ENCODE data around the gene KRTAP10-3. TPM values are rescaled to one million over a fixed set of nuclear protein-coding genes. Genes with fewer than 3 reads are reported as not detected.

Gene KRTAP10-3
- total RNA-seq, 1 experiment from 2014 or later, result not detected

DNA sequence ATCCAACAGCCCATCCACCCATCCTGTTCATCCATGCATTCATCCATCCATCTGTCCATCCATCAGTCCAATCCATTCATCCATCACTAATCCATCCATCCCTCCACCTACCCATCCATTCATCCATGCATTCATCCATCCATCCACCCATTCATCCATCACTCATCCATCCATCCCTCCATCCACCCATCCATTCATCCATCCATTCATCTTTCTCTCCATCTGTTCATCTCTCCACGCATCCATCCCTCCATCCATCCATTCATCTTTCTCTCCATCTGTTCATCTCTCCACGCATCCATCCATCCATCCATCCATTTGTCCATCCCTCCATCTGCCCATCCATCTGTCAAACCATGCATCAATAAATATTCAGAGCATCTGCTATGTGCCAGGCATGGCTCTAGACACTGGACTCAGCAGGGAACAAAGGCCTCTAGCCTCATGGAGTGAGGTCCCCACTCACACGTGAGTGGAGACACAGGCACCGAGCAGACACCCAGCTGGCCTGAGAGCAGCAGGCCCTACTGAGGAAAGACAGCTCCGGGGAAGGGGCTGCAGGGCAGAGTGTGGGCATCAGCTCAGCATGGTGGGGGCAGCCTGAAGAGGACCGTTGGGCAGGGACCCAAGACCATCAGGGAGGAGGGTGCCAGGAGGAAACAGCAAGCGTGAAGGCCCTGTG lies 28.2 kb downstream of the KRTAP10-3 start:
- no peak for DNase-seq (ENCODE audit: low spot score)

DNA sequence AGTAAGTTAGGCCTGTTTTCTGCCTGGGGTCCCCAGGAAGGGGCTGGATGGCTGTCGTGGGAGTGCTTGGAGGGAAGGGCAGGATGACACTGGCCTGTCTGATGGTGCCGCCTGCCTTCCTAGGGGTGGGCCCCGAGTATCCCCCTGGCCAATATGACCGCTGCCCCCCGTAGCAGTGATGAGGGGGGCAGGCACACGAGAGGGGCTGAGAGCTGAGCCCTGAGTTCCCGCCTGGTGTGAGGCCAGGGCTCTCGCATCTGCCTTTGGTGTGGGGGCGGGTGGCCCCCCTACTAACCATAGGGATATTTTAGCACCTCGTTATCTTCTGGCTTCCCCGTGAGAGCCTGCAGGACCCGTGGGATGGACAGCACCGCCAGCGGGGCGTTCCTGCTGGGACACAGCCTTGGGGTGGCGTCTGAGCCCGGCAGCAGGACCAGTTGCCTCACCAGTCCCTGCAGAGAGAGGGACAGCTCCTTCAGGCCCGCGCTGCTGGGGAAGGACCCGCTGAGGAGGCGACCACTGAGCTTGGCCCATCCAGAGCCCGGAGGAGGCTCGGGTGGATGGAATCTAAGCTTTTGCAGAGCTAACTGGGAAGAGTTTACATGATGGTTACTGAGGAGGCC lies 29.0 kb downstream of the KRTAP10-3 start:
- no peak for DNase-seq (ENCODE audit: low spot score)

DNA sequence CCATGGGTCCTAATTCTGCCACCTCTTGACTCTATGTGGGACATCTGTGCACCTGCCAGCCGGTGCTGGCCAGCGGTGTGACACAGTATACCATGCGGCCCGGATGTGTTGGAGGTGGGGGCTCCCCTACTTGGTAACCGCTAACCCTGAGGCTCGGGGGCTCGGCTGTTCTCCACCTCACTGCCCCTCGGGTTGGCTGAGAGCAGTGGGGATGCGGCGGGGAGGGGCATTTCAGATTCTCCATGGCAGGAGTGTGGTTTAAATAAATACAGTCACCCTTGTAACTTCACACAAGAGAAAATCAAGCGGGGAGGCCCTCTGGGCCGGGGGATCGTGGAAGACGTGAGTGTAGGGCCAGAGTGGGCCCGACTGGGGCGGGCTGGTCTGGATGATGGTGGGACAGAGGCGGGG lies 29.6 kb downstream of the KRTAP10-3 start:
- no peak for DNase-seq (ENCODE audit: low spot score)

DNA sequence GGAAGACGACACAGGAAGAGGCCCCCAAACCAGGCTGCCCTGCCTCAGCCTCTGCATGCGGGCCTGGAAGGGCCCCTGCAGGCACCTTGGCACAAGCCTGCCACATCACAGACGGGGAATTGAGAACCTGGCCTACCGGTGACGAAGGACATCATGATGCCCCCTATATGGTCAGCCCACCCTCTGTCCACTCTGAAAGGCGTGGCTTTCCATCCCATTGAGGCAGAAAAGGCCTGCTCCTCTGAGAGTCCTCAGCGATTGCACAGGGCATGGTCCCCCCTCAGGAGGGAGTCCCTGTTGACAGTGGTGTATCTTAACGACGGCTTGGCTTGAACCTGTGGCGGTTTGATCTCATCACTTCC lies 30.0 kb downstream of the KRTAP10-3 start:
- no peak for DNase-seq (ENCODE audit: low spot score)

DNA sequence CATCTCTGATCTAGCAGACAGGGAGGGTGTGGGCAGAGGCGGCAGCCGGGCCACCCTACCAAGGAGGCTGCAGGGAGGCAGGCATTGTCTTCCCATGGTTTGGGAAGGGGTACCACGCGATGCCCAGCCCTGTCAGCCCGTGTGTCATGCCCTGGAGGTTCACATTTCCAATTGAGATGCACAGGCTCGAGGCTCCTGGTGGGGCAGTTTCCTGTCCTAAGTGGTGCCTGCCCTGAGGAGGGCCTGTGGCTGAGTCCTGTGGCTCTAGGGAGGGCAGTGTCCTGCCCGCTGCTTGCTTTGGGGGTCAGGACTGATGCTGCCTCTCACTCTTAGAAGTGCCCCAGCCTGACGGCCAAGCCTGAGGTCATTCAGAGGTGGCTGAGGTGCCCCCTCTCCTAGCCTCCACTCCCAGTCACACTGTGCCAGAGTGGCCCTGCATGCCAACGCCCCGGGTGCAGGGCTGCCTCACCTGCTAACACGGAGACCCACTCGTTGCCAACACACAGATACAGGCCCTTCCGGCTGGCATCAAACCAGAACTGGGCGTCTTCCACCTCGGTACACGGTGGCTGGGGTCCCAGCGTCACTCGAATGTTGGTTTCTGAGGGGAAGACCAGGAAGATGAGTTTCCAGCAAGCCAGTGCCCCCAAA lies 30.5 kb downstream of the KRTAP10-3 start:
- DNase-seq (ENCODE audit: low spot score), result no peak

DNA sequence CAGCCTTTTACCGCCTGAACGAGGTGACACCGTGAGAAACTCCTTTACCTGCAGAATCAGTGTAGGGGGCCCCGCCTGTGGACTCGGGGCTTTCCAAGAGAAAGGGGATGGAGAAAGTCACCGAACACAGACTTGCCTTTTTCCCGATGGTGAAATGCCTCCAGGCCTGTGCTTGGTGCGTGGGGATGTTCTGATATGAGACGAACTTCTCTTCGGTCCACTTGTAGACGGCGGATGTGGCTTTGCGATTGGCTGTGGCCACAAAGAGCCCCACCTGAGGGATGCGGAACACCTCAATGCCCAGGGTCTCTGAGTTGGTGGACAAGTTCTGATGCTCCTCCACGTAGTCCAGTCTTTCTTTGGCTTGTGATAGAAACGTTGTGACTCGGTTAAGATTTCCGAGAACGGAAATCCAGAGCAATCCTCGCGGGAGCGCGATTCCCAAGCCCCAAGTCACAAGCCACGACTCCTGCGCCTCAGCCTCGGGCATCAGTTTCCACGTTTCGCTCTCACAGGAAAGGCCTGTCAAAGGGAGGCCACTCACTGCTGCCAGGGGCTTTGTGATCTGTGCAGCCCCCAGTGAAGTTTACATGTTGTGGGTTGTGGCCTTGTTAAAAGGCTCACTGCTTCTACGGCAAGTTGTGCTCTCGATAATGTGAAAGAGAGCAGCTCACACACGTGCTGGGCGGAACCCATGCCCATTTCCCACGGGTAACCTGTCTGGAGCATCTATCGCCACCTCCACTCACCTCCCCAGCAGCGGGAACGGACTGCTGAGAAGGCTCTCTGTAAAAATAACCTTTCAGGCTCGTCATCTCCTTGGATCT lies 31.2 kb downstream of the KRTAP10-3 start:
- no peak for DNase-seq (ENCODE audit: low spot score)

DNA sequence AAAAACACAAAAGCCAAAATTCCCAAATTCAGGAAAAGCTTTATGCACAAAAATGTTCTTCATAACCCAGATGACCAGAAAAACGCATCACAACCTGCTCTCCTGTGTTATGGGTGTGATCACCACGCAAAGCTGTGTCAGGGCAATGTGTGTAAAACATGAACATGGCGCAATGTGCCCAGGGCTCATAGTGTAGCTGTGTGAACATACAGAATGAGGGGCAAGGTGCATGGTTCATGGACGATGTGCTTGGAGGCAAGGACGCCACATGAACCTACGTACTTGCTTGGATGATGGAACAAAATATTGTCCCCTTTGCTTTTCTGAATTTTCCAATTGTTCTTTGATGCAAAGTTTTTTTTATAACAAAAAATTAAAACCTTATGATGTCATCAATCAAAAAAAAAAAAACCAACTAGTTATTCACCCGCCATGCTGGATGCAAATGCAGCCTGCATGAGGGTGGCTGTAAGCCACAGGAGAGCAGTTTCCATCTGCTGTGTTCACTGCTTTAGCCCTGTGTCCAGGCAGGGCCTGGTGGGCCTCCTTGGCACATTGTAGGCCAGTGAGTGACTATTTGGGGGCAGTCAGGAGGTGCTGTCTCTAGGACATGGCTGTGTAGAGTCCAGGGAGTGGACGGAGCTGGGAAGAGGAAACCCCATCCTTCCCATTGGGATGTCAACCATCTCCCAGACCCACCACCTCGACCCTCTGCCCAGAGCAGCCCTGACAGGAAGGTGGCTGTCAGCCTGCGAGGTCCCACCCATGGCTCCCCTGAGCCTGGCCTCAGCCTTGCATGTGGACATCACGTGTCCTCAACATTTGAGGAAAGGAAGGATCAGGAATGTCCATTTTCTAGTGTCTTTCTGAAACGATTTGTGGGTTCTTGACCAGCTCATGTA lies 32.2 kb downstream of the KRTAP10-3 start:
- no peak for DNase-seq (ENCODE audit: low spot score)

DNA sequence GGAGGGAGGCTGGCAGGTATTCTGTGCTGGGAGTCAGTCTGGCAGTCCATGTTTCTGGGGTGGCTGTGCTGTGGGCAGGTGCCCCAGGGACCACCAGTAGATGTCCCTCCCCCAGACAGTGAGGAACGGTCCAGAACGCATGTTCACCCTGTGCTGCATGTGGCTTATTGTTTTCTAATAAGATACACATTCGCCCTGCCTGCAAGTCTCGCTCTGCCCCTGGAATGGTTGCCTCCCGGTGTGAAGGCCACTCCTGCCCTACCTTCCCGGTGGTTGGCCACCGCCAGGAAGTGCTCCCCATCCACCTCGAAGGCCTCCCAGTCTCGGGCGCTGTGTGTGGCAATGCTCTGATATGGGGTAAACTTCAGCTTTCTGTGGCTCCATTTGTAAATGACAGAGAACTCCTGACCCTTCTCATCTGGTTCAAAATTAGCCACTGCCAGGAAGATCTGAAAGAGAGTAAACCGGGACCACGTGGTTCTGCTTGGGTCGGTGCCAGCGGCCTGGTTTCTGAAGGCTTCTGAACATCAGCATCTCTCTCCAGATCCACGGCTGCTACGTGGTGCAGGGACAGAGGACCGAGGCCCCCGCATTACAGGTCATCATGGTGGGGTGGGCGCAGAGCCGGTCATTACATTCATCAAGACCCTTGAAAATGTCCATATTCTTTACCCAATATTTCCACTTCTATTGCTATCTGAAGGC lies 33.1 kb downstream of the KRTAP10-3 start:
- DNase-seq (ENCODE audit: low spot score), result no peak

DNA sequence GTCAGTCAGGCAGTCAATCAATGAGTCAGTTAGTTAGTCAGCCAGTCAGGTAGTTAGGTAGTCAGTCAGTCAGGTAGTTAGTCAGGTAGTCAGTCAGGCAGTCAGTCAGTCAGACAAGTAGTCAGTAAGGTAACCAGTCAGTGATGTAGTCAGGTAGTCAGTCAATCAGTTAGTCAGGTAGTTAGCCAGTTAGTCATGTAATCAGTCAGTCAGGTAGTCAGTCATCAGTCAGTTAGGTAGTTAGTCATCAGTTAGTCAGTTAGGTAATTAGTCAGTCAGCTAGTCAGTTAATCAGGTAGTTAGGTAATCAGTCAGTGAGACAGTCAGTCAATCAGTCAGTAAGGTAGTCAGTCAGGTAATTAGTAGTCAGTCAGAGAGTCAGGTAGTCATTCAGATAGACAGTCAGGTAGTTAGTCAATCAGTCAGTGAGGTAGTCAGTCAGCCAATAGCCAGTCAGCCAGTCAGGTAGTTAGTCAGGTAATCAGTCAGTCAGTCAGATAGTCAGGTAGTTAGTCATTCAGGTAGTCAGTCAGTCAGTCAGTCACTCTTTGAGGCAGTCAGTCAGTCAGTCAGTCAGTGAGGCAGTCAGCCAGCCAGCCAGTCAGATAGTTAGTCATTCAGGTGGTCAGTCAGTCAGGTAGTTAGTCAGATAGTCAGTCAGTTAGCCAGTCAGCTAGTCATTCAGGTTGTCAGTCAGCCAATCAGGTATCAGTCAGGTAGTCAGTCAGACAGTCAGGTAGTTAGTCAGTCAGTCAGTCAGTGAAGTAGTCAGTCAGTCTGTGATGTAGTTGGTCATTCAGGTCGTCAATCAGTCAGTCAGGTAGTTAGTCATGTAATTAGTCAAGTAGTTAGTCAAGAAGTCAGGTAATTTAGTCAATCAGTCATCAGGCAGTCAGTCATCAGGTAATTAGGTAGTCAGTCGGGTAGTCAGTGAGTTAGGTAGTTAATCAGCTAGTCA lies 33.9 kb downstream of the KRTAP10-3 start:
- no peak for DNase-seq (ENCODE audit: low spot score)

DNA sequence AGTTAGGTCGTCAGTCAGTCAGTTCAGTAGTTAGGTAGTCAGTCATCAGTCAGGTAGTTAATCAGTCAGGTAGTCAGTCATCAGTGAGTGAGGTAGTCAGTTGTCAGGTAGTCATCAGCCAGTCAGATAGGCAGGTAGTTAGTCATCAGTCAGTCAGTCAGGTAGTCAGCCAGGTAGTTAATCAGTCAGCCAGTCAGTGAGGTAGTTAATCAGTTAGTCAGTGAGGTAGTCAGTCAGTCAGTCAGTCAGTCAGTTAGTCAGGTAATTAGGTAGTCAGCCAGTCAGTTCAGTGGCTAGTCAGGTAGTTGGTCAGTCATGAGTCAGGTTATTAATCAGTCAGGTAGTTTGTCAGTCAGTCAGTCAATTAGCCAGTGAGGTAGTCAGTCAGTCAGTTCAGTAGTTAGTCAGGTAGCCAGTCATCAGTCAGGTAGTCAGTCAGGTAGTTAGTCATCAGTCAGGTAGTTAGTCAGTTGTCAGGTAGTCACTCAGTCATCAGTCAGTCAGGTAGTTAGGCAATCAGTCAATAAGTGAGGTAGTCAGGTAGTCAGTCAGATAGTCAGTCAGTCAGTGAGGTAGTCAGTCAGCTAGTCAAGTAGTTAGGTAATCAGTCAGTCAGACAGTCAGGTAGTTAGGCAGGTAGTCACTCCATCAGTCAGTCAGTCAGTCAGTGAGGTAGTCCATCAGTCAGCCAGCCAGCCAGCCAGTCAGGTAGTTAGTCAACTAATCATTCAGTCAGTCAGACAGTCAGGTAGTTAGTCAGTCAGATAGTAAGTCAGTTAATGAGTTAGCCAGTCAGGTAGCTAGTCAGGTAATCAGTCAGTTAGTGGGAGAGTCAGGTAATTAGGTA lies 34.8 kb downstream of the KRTAP10-3 start:
- DNase-seq (ENCODE audit: low spot score), result no peak

DNA sequence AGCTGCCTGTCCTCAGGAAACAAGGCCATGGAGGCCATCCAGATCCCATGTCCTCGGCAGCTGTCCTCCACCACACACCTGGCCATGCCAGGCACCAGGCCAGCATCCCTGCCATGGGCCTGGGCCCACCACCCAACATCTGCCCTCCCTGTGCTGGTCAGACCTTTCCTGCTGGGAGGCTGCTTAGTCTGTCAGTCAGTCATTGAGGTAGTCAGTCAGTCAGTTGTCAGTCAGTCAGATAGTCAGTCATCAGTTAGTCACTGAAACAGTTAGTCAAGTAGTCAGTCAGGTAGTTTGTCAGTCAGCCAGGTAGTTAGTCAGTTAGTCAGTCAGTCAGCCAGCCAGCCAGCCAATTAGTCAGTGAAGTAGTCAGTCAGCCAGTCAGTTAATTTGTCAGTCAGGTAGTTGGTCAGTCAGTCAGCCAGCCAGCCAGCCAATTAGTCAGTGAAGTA lies 35.8 kb downstream of the KRTAP10-3 start:
- DNase-seq (ENCODE audit: low spot score), result no peak

DNA sequence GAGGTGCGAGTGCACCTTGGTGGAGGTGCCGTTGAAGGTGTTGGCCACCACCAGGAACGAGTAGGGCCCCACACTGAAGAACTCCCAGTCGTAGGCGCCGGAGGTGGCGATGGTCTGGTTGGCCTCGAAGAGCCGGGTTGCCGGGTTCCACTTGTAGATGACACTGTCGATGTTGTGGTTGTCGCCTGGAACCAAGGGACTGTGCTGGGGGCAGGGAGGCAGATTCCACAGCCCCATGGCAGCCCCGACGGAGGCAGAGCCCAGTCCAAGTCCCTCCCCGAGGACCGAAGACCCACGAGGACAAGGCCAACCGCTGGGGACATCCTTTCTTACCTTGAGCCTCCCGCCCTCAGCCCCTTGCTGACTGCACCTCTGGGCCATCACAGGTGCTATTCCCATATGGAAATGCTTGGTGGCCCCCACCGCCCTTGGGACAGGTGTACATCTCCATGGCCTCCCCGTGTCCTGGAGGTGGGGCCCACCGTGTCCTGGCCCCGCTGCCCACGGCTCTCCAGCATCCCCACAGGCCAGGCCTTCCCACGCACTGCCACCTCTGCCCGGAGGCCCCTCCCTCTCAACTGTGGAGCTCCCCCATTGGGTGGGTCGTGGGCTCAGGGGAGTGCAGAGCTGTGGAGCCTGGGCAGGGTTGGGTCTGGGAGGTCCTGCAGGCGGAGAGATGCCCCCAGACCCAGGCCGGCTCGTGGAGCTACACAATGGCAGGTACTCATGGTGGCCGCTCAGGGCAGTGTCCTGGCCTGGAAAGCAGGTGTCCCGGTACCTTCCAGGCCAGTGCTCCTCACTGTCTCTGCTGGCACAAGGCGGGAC lies 36.5 kb downstream of the KRTAP10-3 start:
- DNase-seq (ENCODE audit: low spot score), result no peak

DNA sequence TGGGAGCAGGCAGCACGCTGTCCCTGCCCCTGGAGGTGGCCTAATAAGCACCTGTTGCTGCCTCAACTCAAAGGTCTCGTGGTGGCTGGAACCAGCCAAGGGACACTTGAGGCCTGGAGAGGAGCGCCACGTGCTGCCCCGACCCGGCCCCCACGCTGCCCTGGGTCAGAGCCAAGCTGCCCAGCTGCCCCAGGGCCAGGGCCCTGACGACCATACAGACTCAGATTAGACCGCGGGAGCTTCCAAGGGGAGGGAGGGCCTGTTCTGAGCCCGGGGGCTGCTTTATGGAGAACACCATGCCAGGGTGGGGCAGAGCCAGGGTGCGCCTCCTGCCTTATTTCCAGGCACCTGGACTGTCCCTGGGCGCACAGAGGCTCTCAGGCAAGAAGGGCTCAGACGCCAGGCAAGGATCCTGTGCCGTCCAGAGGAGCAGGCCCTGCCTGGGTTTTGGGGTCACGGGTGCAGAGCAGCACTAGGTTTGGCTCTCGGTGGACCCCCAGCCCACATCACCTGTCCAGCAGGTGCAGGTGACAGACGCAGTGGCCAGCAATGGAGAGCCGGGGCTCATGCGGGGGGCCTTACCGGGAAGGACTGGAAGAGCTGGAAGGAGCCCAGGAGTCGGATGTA lies 37.2 kb downstream of the KRTAP10-3 start:
- DNase-seq (ENCODE audit: low spot score), result no peak

DNA sequence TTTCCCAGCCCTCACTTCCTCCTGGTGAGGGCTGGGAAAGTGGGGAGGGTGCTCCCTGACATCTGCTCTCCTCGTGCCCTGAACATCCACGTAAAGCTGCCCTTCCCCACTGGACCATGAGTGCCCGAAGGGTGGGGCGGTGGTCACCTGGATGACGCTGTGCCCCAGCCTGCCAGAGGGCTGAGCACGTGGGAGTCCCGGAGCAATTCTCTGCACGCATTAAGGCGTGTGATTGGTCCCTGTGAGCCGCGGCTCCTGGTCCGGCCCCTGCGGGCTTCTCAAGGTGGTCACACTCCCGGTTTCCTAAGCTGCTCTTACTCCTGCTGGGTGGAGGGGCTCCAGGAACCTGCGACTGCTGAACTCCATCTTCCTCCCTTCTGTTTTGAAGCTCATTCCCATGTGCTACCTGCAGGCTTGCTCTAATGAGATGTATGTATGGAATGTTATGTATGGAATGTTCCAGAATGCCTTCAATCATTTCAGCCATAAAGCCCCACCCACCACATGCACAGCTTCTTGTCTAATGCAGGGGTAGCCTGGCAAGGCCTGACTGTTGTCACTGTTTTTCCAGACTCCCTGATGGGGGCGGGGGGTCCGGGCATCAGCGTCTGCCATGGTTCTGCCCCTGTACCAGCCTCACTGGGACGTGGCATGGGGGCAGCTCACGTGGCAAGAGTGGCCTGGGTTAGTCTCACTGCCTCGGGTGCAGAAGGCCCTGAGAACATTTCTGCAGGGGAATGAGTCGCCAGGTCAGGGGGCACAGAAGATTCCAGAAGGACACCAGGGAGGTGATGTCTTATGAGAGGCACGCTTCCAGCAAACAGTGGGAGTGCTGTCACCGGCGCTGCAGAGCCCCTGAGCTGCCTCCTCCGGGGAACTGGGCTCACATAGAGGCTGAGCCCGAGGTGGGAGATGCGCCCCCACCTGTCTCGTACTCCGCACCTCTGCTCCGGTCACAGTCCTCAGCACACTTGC lies 38.0 kb downstream of the KRTAP10-3 start:
- DNase-seq (ENCODE audit: low spot score), result no peak
